Activated CD4-positive, alpha-beta T cell treated with anti-CD3 and anti-CD28 coated beads, Interleukin-2, amount 10 ng/mL, durations not matched to agents 24 days and 14 days (primary cell): Measurements from ENCODE around the gene RPL39L. TPM values are rescaled to one million over a fixed set of nuclear protein-coding genes. Genes with fewer than 3 reads are reported as not detected.

ENCODE experiments used
- DNase-seq: peaks from one replicate; pipeline ENCODE4 v3.0.0; 2022
- H3K27ac Mint-ChIP-seq: one replicate; pipeline ENCODE4 v1.8.0; 2022; ENCODE audit warnings: mild to moderate bottlenecking, mixed read lengths
- H3K27me3 Mint-ChIP-seq: one replicate; pipeline ENCODE4 v1.8.0; 2022; ENCODE audit warnings: mixed read lengths
- H3K36me3 Mint-ChIP-seq: one replicate; pipeline ENCODE4 v1.8.0; 2022; ENCODE audit warnings: low read depth, mild to moderate bottlenecking, mixed read lengths
- H3K4me1 Mint-ChIP-seq: one replicate; pipeline ENCODE4 v1.8.0; 2021; ENCODE audit warnings: mixed read lengths
- H3K4me3 Mint-ChIP-seq: one replicate; pipeline ENCODE4 v1.8.0; 2022; ENCODE audit warnings: mild to moderate bottlenecking, moderate library complexity, mixed read lengths
- H3K9me3 Mint-ChIP-seq: one replicate; pipeline ENCODE4 v1.8.0; 2021; ENCODE audit warnings: mixed read lengths
- intact Hi-C: fragments of 100-400 bp; cut with micrococcal nuclease; formaldehyde crosslinking; loops from one replicate; pipeline ENCODE4 v1.15.1; 2023
- total RNA-seq: library from RNA; stranded (reverse); gene quantifications from 2 replicates; pipeline ENCODE4 v1.2.3, GENCODE V29; 2022

The RPL39L gene
- total RNA-seq, 1 donor from 2014 or later: 11.7 TPM

DNA sequence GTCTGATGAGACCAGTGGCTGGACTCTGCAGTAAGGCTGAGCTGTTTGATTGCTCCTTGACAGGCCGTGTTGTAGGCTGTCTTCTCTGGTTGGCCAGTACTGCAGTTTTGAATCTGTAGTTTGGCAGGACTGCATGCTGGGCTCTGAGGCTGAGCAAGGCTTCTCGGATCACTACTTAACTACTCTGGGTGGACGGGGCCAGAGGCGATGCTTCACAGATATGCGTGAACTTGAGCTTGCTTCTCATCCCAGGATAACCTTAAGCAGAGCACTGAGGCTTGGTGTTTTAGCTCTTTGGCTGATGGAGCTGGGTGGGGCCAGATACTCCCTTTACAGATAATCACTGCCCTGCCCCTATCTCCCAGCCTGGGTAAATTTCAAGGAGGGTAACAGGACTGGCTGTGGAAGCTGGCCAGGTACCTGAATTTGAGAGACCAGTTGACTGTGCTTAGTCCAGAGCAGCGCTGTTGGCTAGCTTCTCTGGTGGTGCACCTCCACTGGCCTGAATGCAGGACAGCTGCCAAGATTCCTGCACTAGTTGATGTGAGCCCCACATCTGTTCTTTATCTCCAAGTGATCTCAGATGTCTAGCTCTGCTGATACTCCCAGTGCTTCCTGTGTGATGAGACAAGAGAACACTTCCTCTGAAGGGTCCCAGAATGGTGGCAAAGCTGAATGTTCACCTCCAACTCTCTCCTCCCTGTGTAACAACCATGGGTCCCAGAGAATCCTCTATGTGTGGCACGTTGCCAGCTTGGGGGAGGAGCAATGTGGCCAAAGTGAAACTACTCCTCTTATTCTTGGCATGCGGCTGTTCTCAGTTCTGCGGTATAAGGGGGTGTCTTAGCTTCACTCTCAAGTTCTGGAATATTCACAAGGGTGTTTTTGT lies 37.9 kb downstream of the RPL39L start:
- Mint-ChIP-seq H3K27me3 (no peaks in the 10 kb centered on the region), H3K27ac (peak overlapping the region; percentile 43), H3K4me1 (peaks cover 31% of the 10 kb centered on the region), H3K36me3 (peaks cover 6% of the 10 kb centered on the region), H3K4me3 (peak overlapping the region; percentile 51), H3K9me3 (peaks cover 7% of the 10 kb centered on the region)
- peak; percentile 87 for DNase-seq
- intact Hi-C loops: no loop called here

DNA sequence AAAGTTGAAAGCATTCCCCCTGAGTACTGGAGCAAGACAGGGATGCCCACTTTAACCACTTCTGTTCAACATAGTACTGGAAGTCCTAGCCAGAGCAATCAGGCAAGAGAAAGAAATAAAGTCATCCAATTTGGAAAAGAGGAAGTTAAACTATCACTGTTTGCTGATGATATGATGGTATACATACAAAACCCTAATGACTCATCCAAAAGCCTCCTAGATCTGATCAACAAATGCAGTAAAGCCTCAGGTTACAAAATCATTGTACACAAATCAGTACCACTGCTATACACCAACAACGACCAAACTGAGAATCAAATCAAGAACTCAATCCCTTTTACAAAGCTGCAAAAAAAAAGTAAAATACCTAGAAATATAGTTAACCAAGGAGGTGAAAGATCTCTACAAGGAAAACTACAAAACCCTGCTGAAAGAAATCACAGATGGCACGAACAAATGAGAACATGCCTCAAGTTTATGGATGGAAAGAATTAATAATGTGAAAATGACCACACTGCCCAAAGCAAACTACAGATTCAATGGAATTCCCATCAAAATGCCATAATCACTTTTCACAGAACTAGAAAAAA lies 40.3 kb downstream of the RPL39L start:
- DNase-seq: no peak
- no peak overlapping the region for H3K27ac Mint-ChIP-seq
- peaks cover 32% of the 10 kb centered on the region for H3K4me1 Mint-ChIP-seq
- intact Hi-C loops: no loop called here
- peaks cover 14% of the 10 kb centered on the region for H3K9me3 Mint-ChIP-seq
- peaks cover 14% of the 10 kb centered on the region for H3K36me3 Mint-ChIP-seq
- H3K27me3 Mint-ChIP-seq: no peaks in the 10 kb centered on the region
- H3K4me3 Mint-ChIP-seq: no peak overlapping the region

DNA sequence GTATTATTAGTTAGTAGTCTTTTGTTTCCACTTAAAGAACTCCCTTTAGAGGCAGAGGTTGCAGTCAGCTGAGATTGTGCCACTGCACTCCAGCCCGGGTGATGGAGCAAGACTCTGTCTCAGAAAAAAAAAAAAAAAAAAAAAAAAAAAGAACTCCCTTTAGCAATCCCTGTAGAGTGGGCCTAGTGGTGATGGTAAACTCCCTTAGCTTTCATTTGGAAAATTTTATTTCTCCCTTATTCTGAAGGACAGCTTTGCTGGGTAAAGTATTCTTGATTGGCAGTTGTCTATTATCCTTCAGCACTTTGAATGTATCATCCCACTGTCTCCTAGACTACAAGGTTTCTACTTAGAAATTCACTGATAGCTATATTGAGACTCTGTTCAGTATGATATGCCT lies 46.0 kb downstream of the RPL39L start:
- Mint-ChIP-seq H3K9me3 (peaks cover 21% of the 10 kb centered on the region), H3K4me3 (no peak overlapping the region), H3K36me3 (peaks cover 25% of the 10 kb centered on the region), H3K4me1 (peaks cover 16% of the 10 kb centered on the region), H3K27me3 (no peaks in the 10 kb centered on the region), H3K27ac (no peak overlapping the region)
- no peak for DNase-seq
- intact Hi-C loops: no loop called here

DNA sequence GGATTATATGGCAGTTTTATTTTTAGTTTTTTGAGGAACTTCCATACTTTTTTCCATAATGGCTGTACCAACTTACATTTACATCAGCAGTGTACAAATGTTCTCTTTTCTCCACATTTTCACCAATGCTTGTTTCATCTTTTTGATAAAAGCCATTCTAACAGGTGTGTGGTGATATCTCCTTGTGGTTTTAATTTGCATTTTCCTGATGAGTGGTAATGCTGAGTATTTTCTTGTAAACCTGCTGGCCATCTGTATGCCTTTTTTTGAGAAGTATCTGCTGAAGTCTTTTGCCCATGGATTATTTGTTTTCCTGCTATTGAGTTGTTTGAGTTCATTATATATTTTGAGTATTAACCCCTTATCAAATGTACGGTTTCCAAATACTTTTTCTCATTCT lies 50.6 kb downstream of the RPL39L start:
- intact Hi-C loops: no loop called here
- DNase-seq: no peak

DNA sequence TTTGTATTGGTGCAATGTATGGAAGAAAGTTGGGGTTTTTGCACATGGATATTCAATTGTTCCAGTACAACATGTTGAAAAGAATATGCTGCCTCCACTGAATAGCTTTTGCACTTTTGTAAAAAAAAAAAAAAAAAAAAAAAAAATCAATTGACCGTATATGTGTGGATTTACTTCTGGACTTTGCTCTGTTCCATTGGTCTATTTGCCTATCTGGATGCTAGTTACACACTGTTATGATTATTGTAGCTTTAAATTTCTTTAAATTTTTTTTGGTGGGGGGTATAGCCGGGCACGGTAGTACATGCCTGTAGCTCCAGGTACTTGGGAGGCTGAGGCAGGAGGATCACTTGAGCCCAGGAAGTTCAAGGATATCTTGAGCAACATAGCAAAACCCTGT lies 52.5 kb downstream of the RPL39L start:
- peaks cover 4% of the 10 kb centered on the region for H3K9me3 Mint-ChIP-seq
- intact Hi-C loops: no loop called here
- peaks cover 8% of the 10 kb centered on the region for H3K4me1 Mint-ChIP-seq
- no peaks in the 10 kb centered on the region for H3K27me3 Mint-ChIP-seq
- H3K36me3 Mint-ChIP-seq: peaks cover 8% of the 10 kb centered on the region
- H3K4me3 Mint-ChIP-seq: no peak overlapping the region
- no peak overlapping the region for H3K27ac Mint-ChIP-seq
- no peak for DNase-seq

More for the DNA sequence above, 50.6 kb downstream of the RPL39L start:
- Mint-ChIP-seq H3K4me3 (no peak overlapping the region), H3K27me3 (no peaks in the 10 kb centered on the region), H3K9me3 (peaks cover 8% of the 10 kb centered on the region), H3K27ac (no peak overlapping the region), H3K4me1 (peaks cover 8% of the 10 kb centered on the region), H3K36me3 (peaks cover 10% of the 10 kb centered on the region)

DNA sequence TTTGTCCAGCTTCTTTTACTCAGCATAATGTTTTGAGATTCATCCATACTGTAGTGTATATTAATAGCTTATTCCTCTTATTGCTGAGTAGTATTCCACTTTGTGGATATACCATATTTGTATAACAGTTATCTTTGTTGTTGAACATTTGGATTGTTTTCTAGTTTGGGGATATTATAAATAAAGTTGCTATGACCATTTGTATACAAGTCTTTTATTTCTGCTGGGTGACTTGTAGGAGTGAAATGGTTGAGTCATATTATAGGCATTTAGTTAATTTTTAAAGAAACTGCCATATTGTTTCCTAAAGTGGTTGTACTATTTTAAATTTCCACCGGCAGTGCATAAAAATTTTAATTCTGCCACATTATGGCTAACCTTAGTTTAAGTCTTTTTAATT lies 53.4 kb downstream of the RPL39L start:
- Mint-ChIP-seq H3K4me3 (no peak overlapping the region), H3K9me3 (peaks cover 4% of the 10 kb centered on the region), H3K36me3 (peaks cover 8% of the 10 kb centered on the region), H3K27me3 (no peaks in the 10 kb centered on the region), H3K27ac (no peak overlapping the region), H3K4me1 (peaks cover 8% of the 10 kb centered on the region)
- DNase-seq: no peak
- intact Hi-C loops: no loop called here

GRCh38 chr3:187085021-187085666 lies 54.2 kb downstream of the RPL39L start:
- Mint-ChIP-seq H3K27ac (no peak overlapping the region), H3K36me3 (peaks cover 8% of the 10 kb centered on the region), H3K4me1 (peaks cover 8% of the 10 kb centered on the region), H3K27me3 (no peaks in the 10 kb centered on the region), H3K4me3 (no peak overlapping the region), H3K9me3 (peaks cover 4% of the 10 kb centered on the region)
- DNase-seq: peak; percentile 54
- intact Hi-C loops: no loop called here

DNA sequence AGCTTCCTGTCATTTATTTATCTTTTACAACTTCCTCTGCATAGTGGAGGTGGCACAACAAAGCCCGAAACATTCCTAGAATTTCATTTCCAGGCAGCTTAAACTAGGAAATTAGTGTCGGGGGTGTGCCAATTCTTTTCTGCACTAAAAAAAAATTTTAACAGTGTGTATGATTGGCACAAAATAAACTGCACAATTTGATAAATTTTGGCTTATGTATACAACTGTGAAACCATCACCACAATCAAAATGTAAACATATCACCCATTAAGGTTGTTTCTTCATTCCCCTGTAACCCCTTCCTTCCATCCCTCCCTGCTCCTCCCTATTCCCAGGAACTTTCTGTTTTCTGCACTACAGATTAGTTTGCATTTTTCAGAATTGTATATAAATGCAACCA lies 54.7 kb downstream of the RPL39L start:
- Mint-ChIP-seq H3K4me1 (peaks cover 8% of the 10 kb centered on the region), H3K27me3 (no peaks in the 10 kb centered on the region)

DNA sequence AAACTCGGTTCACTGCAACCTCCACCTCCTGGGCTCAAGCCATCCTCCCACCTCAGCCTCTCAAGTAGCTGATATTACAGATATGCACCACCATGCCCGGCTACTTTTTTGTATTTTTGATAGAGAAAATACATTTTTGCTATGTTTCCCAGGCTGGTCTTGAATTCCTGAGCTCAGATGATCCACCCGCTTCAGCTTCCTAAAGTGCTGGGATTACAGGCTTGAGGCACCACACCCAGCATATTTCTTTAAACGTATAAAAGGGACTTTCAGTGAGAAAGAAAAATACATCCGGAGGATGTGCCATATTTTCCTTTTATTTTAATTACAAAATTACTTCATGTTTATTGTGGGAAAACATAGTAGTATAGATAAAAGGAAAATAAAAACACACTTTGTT lies 55.2 kb downstream of the RPL39L start:
- peaks cover 8% of the 10 kb centered on the region for H3K4me1 Mint-ChIP-seq
- H3K27ac Mint-ChIP-seq: no peak overlapping the region
- DNase-seq: peak; percentile 36
- intact Hi-C loops: no loop called here
- no peaks in the 10 kb centered on the region for H3K27me3 Mint-ChIP-seq
- peaks cover 10% of the 10 kb centered on the region for H3K36me3 Mint-ChIP-seq
- peaks cover 4% of the 10 kb centered on the region for H3K9me3 Mint-ChIP-seq
- no peak overlapping the region for H3K4me3 Mint-ChIP-seq

More for the DNA sequence above, 54.7 kb downstream of the RPL39L start:
- H3K27ac Mint-ChIP-seq: no peak overlapping the region
- intact Hi-C loops: no loop called here
- no peak for DNase-seq
- H3K9me3 Mint-ChIP-seq: peaks cover 4% of the 10 kb centered on the region
- no peak overlapping the region for H3K4me3 Mint-ChIP-seq
- H3K36me3 Mint-ChIP-seq: peaks cover 10% of the 10 kb centered on the region

- intact Hi-C loops: no loop called here
- Mint-ChIP-seq H3K9me3 (no peaks in the 10 kb centered on the region), H3K27me3 (no peaks in the 10 kb centered on the region), H3K4me1 (peaks cover 6% of the 10 kb centered on the region), H3K36me3 (peaks cover 14% of the 10 kb centered on the region), H3K27ac (no peak overlapping the region), H3K4me3 (no peak overlapping the region)
- DNase-seq: peak; percentile 51
Measured at GRCh38 chr3:187082758-187083375, 56.4 kb downstream of the RPL39L start.

GRCh38 chr3:187080799-187081450 lies 58.4 kb downstream of the RPL39L start:
- H3K9me3 Mint-ChIP-seq: no peaks in the 10 kb centered on the region
- no peak for DNase-seq
- intact Hi-C loops: no loop called here
- H3K4me3 Mint-ChIP-seq: no peak overlapping the region
- H3K27me3 Mint-ChIP-seq: no peaks in the 10 kb centered on the region
- peaks cover 6% of the 10 kb centered on the region for H3K4me1 Mint-ChIP-seq
- no peak overlapping the region for H3K27ac Mint-ChIP-seq
- peaks cover 27% of the 10 kb centered on the region for H3K36me3 Mint-ChIP-seq

GRCh38 chr3:187079090-187080022 lies 59.9 kb downstream of the RPL39L start:
- no peak overlapping the region for H3K4me3 Mint-ChIP-seq
- H3K4me1 Mint-ChIP-seq: peaks cover under 1% of the 10 kb centered on the region
- DNase-seq: peak; percentile 57
- H3K27ac Mint-ChIP-seq: no peak overlapping the region
- H3K27me3 Mint-ChIP-seq: no peaks in the 10 kb centered on the region
- peaks cover 41% of the 10 kb centered on the region for H3K36me3 Mint-ChIP-seq
- H3K9me3 Mint-ChIP-seq: no peaks in the 10 kb centered on the region
- intact Hi-C loops: no loop called here

DNA sequence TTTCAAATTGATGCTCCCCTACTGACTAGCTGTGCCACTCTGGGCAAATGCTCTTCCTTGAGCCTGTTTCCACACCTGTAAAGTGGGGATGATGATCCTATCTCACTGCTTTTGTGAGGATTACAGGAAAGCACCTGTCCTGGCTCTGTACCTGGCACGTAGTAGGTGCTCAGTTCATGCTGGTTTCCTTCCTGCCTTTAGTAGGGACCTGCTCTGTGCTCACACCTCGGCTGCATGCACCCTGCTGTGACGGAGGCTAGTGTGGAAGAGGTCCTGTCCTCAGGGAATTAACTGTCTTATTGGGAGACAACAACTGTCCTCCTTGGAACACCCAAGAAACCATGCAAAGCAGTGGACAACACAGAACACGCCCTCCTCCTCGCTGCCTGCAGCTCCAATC lies 61.8 kb downstream of the RPL39L start:
- Mint-ChIP-seq H3K9me3 (no peaks in the 10 kb centered on the region), H3K36me3 (peaks cover 54% of the 10 kb centered on the region), H3K27me3 (no peaks in the 10 kb centered on the region), H3K4me3 (no peak overlapping the region), H3K4me1 (no peaks in the 10 kb centered on the region), H3K27ac (no peak overlapping the region)
- no peak for DNase-seq
- intact Hi-C loops: no loop called here
